ENCODE measurements around the gene DIAPH2.

- TF ChIP-seq BHLHE40 (IDR thresholded peaks at IDR 0.05; ENCODE audit: borderline replicate concordance) = no peak
- no peak for TF ChIP-seq SP1 (IDR thresholded peaks at IDR 0.05)
- TF ChIP-seq FOXK2 (IDR thresholded peaks at IDR 0.05) = no peak
- no peak for TF ChIP-seq FOXM1 (IDR thresholded peaks at IDR 0.05; ENCODE audit: borderline replicate concordance)
- no peak for TF ChIP-seq SUZ12 (IDR thresholded peaks at IDR 0.05)
- no peak for TF ChIP-seq ZNF384 (IDR thresholded peaks at IDR 0.05)
- no peak for TF ChIP-seq L3MBTL2 (conservative IDR thresholded peaks at IDR 0.05)
- TF ChIP-seq HDGF (IDR thresholded peaks at IDR 0.05; ENCODE audit: borderline replicate concordance) = no peak
These were observed 790.3 kb downstream of the DIAPH2 start for GRCh38 chrX:97474933-97475332.
